ENCODE results near the gene ARHGAP33. TPM values are rescaled to one million over a fixed set of nuclear protein-coding genes. Genes with fewer than 3 reads are reported as not detected.
A peak's percentile ranks its signal among the peaks of the same experiment; 100 is the strongest.

Gene ARHGAP33
- total RNA-seq, 3 donors from 2014 or later = 14.4 to 16.0 (median 14.6) TPM

GRCh38 chr19:35753634-35754369 is 21.6 kb upstream of the ARHGAP33 start:
- H3K4me3 ChIP-seq = no peak overlapping the region
- peaks cover 7% of the 10 kb centered on the region for H3K36me3 ChIP-seq (ENCODE audit: low read depth)
- no peak for TF ChIP-seq CTCF (IDR thresholded peaks at IDR 0.05)
- DNase-seq (no peak), ATAC-seq (no peak)
- no peaks in the 10 kb centered on the region for H3K9me3 ChIP-seq
- intact Hi-C loops (cut with DNase I, micrococcal nuclease) = no loop called here
- H3K4me1 ChIP-seq (ENCODE audit: low read depth) = peaks cover 39% of the 10 kb centered on the region

GRCh38 chr19:35754370-35755130 is 20.8 kb upstream of the ARHGAP33 start:
- TF ChIP-seq CTCF (IDR thresholded peaks at IDR 0.05) = no peak
- no peak overlapping the region for H3K4me3 ChIP-seq
- no peaks in the 10 kb centered on the region for H3K9me3 ChIP-seq
- peaks cover 7% of the 10 kb centered on the region for H3K36me3 ChIP-seq (ENCODE audit: low read depth)
- DNase-seq = no peak
- no peak for ATAC-seq
- intact Hi-C loops (cut with DNase I, micrococcal nuclease) = no loop called here
- H3K4me1 ChIP-seq (ENCODE audit: low read depth) = peaks cover 35% of the 10 kb centered on the region

- H3K36me3 ChIP-seq (ENCODE audit: low read depth) = peaks cover 7% of the 10 kb centered on the region
- intact Hi-C loops (cut with DNase I, micrococcal nuclease) = no loop called here
- H3K4me3 ChIP-seq = no peak overlapping the region
- no peak for DNase-seq
- H3K9me3 ChIP-seq = no peaks in the 10 kb centered on the region
- peaks cover 32% of the 10 kb centered on the region for H3K4me1 ChIP-seq (ENCODE audit: low read depth)
- TF ChIP-seq CTCF (IDR thresholded peaks at IDR 0.05) = no peak
- peak; percentile 1 for ATAC-seq
These were observed 20.2 kb upstream of the ARHGAP33 start for GRCh38 chr19:35755131-35755549.

GRCh38 chr19:35755550-35756376 is 19.6 kb upstream of the ARHGAP33 start:
- DNase-seq (peak; percentile 70 to 84 (median 82)), ATAC-seq (peak; percentile 45)
- Histone ChIP-seq H3K36me3 (ENCODE audit: low read depth) (peaks cover 7% of the 10 kb centered on the region), H3K9me3 (no peaks in the 10 kb centered on the region), H3K4me1 (ENCODE audit: low read depth) (peaks cover 32% of the 10 kb centered on the region), H3K4me3 (no peak overlapping the region)
- intact Hi-C loops (cut with DNase I, micrococcal nuclease) = no loop called here
- no peak for TF ChIP-seq CTCF (IDR thresholded peaks at IDR 0.05)

- TF ChIP-seq CTCF (IDR thresholded peaks at IDR 0.05) = no peak
- Histone ChIP-seq H3K4me1 (ENCODE audit: low read depth) (peaks cover 32% of the 10 kb centered on the region), H3K4me3 (peak within 1 kb of the TSS; percentile 80), H3K9me3 (no peaks in the 10 kb centered on the region), H3K36me3 (ENCODE audit: low read depth) (peaks cover 7% of the 10 kb centered on the region)
- peak in 2 of 3 donors; percentile 59 to 62 for DNase-seq
- intact Hi-C loops (cut with DNase I, micrococcal nuclease) = no loop called here
- no peak for ATAC-seq
These were observed 18.8 kb upstream of the ARHGAP33 start, which contains the start of gene HSPB6 for GRCh38 chr19:35756377-35757230. Gene HSPB6, minus strand, starts transcription at chr19:35757029. Its CDS starts 21 bp downstream, at chr19:35757008.

All from mucosa of descending colon (tissue), 3 donors.